Measurements from ENCODE around the gene COQ2.

COQ2 gene

GRCh38 chr4:83230928-83231327, 53.7 kb downstream of the COQ2 start:
- no peak for DNase-seq (ENCODE audit: low read depth)
- no peak for TF ChIP-seq CTCF (conservative IDR thresholded peaks at IDR 0.05; ENCODE audit: control insufficient read depth, insufficient read depth, low read depth, low read length)
- H3K4me3 ChIP-seq (ENCODE audit: control insufficient read depth, low read depth, low read length) = no peak overlapping the region

GRCh38 chr4:83229791-83230190, 54.8 kb downstream of the COQ2 start:
- no peak for DNase-seq (ENCODE audit: low read depth)
- TF ChIP-seq CTCF (conservative IDR thresholded peaks at IDR 0.05; ENCODE audit: control insufficient read depth, insufficient read depth, low read depth, low read length) = no peak
- H3K4me3 ChIP-seq (ENCODE audit: control insufficient read depth, low read depth, low read length) = no peak overlapping the region

- H3K4me3 ChIP-seq (ENCODE audit: control insufficient read depth, low read depth, low read length) = no peak overlapping the region
- no peak for TF ChIP-seq CTCF (conservative IDR thresholded peaks at IDR 0.05; ENCODE audit: control insufficient read depth, insufficient read depth, low read depth, low read length)
- DNase-seq (ENCODE audit: low read depth) = no peak
Observed at GRCh38 chr4:83228231-83228630, 56.4 kb downstream of the COQ2 start.

GRCh38 chr4:83224502-83225197, 59.9 kb downstream of the COQ2 start:
- TF ChIP-seq CTCF (conservative IDR thresholded peaks at IDR 0.05; ENCODE audit: control insufficient read depth, insufficient read depth, low read depth, low read length) = no peak
- H3K4me3 ChIP-seq (ENCODE audit: control insufficient read depth, low read depth, low read length) = no peak overlapping the region
- DNase-seq (ENCODE audit: low read depth) = no peak

GRCh38 chr4:83223781-83224180, 60.8 kb downstream of the COQ2 start:
- TF ChIP-seq CTCF (conservative IDR thresholded peaks at IDR 0.05; ENCODE audit: control insufficient read depth, insufficient read depth, low read depth, low read length) = no peak
- no peak for DNase-seq (ENCODE audit: low read depth)
- no peak overlapping the region for H3K4me3 ChIP-seq (ENCODE audit: control insufficient read depth, low read depth, low read length)

- TF ChIP-seq CTCF (conservative IDR thresholded peaks at IDR 0.05; ENCODE audit: control insufficient read depth, insufficient read depth, low read depth, low read length) = no peak
- no peak for DNase-seq (ENCODE audit: low read depth)
- H3K4me3 ChIP-seq (ENCODE audit: control insufficient read depth, low read depth, low read length) = no peak overlapping the region
Observed at GRCh38 chr4:83221897-83222441, 62.6 kb downstream of the COQ2 start.

Measured in fibroblast of mammary gland (primary cell).